Measurements from ENCODE around the gene FHIP2A. TPM values are rescaled to one million over a fixed set of nuclear protein-coding genes. Genes with fewer than 3 reads are reported as not detected.

The FHIP2A gene
- total RNA-seq: 22.9 and 27.7 TPM in 2 replicates

GRCh38 chr10:114821293-114821914, at the start of gene FHIP2A:
FHIP2A (plus strand) TSS chr10:114821780; CDS start chr10:114822079, 299 bp downstream.

Other genes with a start within 250 kb of the FHIP2A start
- gene ABLIM1, start 163.5 kb upstream of the FHIP2A start, total RNA-seq: 7.5 and 12.2 TPM in 2 replicates
- gene TRUB1, start 116.4 kb downstream of the FHIP2A start, total RNA-seq: 34.6 and 36.6 TPM in 2 replicates